ENCODE data around the gene ATP11A.

The ATP11A gene

DNA sequence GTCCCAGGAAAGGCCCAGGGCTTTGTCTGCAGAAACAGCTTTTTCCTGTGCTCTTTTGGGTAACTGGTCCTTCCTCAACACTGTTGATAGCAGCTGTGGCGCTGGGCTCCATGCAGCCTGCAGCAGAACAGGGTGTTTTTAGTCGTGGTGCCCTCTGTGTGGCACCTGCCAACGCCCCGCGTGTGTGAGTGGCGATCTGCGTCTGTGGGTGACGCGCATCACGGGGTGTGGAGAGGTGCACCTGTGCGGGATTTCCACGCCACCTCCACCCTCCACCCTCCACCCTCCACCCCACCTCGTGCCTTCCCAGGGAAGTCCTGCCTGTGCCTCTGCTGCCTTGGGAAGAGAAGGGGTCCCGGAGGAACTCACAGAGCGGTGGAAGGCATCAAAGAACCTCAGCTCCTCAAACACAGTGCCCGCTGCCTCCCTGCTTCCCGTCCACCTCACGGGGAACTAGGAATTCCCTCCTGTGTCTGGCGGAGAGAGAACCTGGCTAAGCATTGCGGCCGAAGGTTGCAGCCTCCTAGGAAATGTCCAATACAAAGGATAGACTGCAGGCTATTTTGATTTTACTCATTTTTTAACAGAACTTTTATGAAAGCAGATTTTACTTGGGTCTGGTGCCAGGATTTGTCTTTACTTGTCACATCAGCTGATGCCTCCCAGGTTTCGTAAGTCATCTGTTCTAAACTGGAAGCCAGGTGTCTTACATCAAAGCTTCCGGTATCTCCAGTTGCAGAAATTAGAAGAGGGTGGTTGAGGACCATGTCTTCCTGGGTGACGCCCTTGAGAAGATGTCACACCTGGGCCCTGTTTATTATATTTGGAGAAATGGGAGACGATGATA, 84.0 kb downstream of the ATP11A start:
- no peak for DNase-seq (ENCODE audit: low read depth, low spot score)
- ChIA-PET POLR2A (no interaction called here), CTCF (no interaction called here)
- TF ChIP-seq CTCF (IDR thresholded peaks at IDR 0.05; ENCODE audit: insufficient read depth, low read length, missing control alignments): no peak
- no peak overlapping the region for H3K4me3 ChIP-seq (ENCODE audit: low read depth, low read length)

- TF ChIP-seq CTCF (IDR thresholded peaks at IDR 0.05; ENCODE audit: insufficient read depth, low read length, missing control alignments): no peak
- H3K4me3 ChIP-seq (ENCODE audit: low read depth, low read length): no peak overlapping the region
- no peak for DNase-seq (ENCODE audit: low read depth, low spot score)
- CTCF ChIA-PET: no interaction called here
- POLR2A ChIA-PET: no interaction called here
Measured at GRCh38 chr13:112774448-112774792, 84.6 kb downstream of the ATP11A start.

DNA sequence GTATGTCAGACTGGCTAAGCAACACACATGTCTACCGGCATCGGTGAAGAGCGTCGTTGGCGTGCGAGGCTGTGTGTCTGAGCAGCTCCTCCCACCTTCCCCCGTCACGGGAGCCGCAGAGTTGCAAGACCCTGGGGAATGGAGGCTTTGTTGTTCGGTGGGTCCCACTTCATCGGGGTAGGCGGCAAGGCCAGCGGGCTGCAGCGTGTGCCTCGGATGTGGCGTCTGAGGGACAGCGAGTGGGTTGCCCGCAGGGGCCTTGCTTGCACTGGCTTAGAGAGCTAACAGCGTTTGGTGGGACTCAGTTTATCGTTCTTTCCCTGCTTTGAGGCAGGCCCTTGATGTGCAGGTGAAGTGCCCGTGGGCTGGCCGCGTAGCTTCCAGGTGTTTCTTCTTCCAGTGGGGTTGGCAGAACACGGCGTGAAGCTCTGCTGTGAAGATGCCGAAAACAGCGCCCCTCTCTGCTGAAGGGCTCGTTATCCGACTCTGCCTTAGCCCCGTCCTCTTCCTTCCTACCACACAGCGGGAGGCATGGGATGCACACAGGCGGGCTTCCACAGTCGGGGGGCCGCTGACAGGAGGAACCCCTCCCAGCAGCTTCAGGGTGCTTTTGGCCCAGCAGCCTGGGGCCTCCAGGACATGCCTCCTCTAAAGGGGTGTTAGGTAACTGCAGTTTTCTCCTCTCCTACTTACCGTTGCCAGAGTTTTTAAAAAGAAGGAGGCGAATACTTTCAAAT, 85.2 kb downstream of the ATP11A start:
- CTCF ChIA-PET: no interaction called here
- POLR2A ChIA-PET: no interaction called here
- no peak for DNase-seq (ENCODE audit: low read depth, low spot score)

DNA sequence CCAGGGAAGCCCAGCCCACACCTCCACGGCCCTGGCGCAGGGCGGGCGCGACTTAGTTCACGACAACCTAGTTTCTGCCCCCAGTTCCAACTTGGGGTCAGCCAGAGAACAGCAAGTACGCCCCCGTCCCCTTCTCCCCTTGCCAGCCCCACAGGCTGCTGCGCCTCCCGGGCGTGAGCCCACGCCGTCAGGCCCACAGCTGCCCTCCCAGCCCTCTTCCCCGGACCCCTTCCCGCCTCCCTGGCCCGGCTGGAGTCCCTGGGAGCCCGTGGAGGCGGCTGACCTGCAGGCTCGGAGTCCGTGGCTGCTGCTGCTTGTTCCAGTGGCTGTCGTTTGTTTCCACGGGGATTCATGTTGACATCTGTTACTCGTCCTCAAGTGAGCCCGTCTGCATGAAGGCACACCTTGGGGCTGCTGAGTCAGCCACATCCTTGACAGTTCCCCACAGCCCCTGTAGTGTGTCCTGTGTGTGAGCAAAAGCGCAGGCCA, 86.0 kb downstream of the ATP11A start:
- POLR2A ChIA-PET: no interaction called here
- H3K4me3 ChIP-seq (ENCODE audit: low read depth, low read length): no peak overlapping the region
- DNase-seq (ENCODE audit: low read depth, low spot score): no peak
- CTCF ChIA-PET: no interaction called here
- TF ChIP-seq CTCF (IDR thresholded peaks at IDR 0.05; ENCODE audit: insufficient read depth, low read length, missing control alignments): no peak

More for the DNA sequence above, 85.2 kb downstream of the ATP11A start:
- no peak overlapping the region for H3K4me3 ChIP-seq (ENCODE audit: low read depth, low read length)
- no peak for TF ChIP-seq CTCF (IDR thresholded peaks at IDR 0.05; ENCODE audit: insufficient read depth, low read length, missing control alignments)

- TF ChIP-seq CTCF (IDR thresholded peaks at IDR 0.05; ENCODE audit: insufficient read depth, low read length, missing control alignments): no peak
- H3K4me3 ChIP-seq (ENCODE audit: low read depth, low read length): no peak overlapping the region
- POLR2A ChIA-PET: no interaction called here
- no peak for DNase-seq (ENCODE audit: low read depth, low spot score)
- CTCF ChIA-PET: no interaction called here
Measured at GRCh38 chr13:112776354-112776753, 86.5 kb downstream of the ATP11A start.

GRCh38 chr13:112776971-112777370, 87.1 kb downstream of the ATP11A start:
- TF ChIP-seq CTCF (IDR thresholded peaks at IDR 0.05; ENCODE audit: insufficient read depth, low read length, missing control alignments): no peak
- H3K4me3 ChIP-seq (ENCODE audit: low read depth, low read length): no peak overlapping the region
- CTCF ChIA-PET: no interaction called here
- POLR2A ChIA-PET: no interaction called here
- DNase-seq (ENCODE audit: low read depth, low spot score): no peak

Data from AG04449 (cell line).